Occipital lobe (tissue), 2 donors: Measurements from ENCODE around the gene TRAPPC4. TPM values are rescaled to one million over a fixed set of nuclear protein-coding genes. Genes with fewer than 3 reads are reported as not detected.
A peak's percentile ranks its signal among the peaks of the same experiment; 100 is the strongest.
"Not testable (repeated sequence)": the region's sequence is repeated elsewhere in the genome, so short reads cannot be mapped to it uniquely, and the experiment has no call there.

Experiments used
- DNase-seq: peaks from one replicate; lab custom pipeline; 2025; lab: John Stamatoyannopoulos, UW
- total RNA-seq: library from RNA; depleted of rRNA; stranded (reverse); fragments of >200 nt; gene quantifications from one replicate; pipeline ENCODE4 v1.2.3, GENCODE V29; 2014

TRAPPC4 gene
- total RNA-seq, 1 donor from 2014 or later = 63.9 TPM

DNA sequence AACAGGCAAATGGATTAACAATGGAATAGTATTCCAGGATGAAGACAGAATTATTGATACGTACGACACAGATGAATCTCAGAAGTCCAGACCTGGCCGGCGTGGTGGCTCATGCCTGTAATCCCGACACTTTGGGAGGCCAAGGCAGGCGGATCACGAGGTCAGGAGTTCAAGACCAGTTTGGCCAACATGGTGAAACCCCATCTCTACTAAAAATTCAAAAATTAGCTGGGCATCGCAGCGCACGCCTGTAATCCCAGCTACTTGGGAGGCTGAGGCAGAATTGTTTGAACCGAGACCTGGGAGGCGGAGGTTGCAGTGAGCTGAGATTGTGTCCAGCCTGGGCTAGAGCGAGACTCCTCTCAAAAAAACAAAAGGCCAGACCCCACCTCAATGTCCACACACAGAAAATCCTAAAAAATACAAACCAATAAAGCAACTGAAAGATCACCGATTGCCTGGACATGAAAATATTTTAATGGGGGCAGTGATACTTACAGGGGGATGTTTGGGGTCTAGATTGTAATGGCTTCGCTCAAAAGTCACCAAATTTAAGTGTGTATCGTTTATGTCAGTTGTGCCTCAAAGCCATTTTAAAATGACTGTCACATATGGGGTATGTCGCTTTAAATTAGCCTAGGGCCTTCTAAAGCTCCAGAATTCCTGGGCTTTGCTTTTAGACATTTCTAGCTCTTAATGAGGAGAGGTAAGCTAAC lies 4.2 kb upstream of the TRAPPC4 start:
- no peak for DNase-seq

DNA sequence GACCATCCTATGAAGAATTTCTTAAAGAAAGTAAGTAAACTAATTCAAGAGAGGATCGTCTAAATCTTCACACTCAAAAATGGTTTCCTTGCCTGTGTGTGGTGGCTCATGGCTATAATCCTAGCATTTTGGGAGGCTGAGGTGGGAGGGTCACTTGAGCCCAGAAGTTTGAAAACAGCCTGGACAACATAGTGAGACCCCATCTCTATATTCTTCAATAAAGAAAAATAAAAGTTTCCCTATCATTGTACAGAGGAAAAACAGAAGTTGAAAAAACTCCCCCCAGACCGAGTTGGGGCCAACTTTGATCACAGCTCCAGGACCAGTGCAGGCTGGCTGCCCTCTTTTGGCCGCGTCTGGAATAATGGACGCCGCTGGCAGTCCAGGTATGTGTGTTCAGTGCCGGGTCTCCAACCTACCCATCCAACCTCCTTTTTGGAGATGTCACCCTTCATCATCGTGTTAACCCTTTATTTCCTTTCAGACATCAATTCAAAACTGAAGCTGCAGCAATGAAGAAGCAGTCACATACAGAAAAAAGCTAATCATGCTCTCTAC lies 3.4 kb upstream of the TRAPPC4 start:
- DNase-seq = no peak

DNA sequence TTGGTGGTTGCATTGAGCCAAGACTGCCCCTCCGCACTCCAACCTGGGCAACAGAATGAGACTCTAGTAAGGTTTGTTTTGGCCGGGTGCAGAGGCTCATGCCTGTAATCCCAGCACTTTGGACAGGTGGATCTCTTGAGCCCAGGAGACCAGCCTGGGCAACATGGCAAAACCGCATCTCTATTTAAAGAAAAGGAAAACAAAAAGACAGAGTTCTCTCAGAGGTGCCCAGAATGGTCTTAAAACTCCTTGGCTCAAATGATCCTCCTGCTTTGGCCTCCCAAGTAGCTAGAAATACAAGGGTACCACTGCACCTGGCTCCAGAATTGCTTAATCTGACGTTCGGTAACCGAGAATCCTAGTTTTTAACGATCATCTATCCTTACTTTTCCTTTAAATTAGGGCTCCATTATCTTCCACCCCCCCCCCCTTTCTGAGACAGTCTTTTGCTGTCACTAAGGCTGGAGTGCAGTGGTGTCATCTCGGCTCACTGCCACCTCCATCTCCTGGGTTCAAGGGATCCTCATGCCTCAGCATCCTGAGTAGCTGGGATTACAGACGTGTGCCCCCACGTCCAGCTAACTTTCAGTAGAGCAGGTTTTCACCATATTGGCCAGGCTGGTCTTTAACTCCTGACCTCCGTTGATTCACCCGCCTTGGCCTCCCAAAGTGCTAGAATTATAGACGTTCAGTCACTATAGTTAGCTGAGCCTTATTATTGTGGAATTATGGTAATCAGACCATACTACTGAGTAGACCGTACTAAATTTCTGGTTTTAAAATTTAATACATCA lies 2.2 kb upstream of the TRAPPC4 start:
- no peak for DNase-seq

DNA sequence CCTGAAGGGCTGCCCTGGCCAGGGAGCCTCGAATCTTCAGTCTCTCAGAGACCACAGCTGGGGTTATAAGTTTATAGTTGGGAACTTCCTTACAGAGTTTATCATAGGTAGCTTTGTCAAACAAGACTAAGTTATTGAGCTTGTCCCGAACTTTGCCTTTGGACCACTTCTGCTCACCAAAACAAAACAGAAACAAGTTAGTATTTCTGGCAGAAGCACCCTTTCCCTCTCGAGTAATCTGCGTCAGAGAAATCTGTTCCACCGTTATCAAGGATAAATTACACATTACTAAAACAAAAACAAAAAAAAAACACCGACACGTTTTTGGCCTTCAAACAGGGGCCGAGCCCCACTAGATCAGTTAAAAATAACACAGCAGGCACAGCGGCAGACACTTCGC lies 1.2 kb upstream of the TRAPPC4 start:
- not testable (repeated sequence) for DNase-seq

DNA sequence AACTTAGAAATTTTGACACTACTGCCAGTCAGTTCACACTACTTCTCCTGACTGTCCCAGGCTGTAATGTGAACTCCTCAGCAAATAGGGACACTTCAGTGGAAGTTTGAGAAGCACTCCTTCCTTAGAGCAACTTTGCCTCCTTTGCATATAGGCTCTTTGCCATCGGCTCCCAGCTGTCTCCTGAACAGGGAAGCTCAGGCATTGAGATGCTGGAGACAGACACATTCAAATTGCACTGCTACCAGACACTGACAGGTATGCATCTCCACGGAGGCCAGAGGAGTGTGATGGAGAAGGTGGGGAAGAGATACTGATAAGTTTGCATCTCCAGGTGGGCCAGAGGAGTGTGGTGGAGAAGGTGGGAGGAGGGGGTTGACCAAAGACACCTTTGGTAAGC lies 1.4 kb downstream of the TRAPPC4 start:
- no peak for DNase-seq

DNA sequence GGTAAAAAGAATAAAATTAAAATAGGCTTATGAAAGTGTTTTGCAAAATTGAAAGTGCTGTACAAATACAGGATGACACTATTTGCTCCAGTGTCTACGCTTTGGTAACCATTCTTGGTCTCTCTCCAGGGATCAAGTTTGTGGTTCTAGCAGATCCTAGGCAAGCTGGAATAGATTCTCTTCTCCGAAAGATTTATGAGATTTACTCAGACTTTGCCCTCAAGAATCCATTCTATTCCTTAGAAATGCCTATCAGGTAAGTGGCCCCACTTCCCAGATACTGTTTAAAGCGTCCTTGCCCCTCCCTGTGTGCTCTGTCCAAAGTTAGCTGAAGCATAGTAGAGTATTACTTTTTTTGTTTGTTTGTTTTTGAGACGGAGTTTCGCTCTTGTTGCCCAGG lies 3.1 kb downstream of the TRAPPC4 start:
- no peak for DNase-seq

DNA sequence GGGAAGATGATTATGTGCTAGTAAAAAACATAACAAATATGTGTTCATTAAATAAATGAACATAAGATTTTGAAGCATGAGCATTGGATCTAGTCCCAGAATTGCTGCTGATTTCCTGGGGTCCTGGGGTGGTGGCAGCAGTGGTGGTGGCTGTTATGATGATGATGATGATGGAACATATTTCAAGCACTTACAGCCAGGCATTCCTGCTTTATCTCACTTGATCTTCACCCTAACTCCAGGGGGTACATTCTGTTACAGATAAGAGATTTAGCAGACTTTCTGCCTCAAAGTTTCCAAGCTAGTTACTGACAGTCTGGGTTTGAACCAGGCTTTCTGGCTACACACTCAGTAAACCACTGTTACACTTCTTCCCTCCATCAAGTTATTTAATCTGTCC lies 5.2 kb downstream of the TRAPPC4 start:
- no peak for DNase-seq

DNA sequence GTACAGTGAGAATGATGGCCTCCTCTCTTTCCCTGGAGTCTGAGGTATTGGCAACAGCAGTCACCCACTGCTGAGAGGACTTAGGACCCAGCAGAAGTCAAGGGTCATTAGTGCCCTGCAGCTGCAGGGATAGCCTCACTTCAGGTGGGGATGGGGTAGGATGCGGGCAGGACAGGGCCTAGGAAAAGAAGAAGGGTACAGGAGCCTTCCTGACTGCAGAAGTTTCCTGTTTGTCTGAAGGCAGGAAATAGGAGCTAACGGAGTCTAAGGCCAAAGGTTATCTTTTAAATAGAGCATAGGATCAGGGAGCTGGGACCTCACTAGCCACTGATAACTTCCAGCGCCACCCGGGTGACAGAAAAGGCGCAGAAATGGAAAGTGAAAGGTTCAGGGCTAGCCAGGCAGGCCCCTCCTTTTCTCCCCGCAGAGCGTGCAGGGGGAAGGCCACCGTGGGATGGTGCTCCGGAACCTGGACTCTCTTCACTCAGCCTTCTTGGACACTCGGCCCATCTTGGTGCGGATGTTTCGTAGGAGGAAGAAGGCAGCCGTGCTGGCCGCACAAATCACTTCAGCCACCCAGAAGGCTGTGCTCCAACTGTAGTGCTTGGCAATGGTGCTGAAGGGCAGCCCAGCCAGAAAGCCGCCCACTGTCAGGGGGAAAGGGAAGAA lies 6.0 kb downstream of the TRAPPC4 start:
- DNase-seq = no peak

DNA sequence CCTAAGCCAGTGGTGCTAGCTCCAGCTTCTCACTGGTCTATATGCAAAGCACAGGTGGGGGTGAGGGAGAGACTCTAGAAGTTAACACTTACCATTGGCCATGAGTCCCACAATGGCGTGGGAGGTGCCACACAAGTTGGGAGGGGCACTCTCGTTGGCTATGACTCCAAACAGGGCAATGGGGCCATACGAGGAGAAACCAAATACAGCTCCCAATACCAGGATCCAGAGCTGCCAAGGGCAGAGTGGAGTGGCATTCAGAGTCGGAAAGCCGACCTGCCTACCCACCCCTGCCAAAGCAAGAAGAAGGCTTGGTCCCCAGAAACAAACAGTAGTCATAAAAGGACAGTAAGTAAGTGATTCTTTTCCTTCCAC lies 6.5 kb downstream of the TRAPPC4 start:
- DNase-seq = no peak

DNA sequence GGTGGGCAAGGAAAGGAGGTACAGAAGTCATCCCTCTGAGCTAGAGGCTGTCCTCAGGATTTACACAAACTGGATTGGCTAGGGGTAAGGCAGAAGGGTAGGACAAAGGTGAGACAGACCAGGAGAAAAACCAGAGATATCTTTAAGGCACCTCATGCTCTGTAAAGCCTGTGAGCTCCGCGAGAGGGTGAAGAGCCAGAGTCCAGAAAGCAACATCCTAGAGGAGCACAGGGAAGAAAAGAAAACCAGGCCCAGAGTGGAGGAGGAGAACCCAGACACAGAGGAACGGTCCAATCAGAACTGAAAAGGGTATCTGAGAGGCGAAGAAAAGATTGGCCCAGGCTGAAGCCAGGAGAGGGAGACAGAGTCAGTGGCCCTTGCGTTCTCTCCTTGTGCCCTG lies 7.0 kb downstream of the TRAPPC4 start:
- no peak for DNase-seq

DNA sequence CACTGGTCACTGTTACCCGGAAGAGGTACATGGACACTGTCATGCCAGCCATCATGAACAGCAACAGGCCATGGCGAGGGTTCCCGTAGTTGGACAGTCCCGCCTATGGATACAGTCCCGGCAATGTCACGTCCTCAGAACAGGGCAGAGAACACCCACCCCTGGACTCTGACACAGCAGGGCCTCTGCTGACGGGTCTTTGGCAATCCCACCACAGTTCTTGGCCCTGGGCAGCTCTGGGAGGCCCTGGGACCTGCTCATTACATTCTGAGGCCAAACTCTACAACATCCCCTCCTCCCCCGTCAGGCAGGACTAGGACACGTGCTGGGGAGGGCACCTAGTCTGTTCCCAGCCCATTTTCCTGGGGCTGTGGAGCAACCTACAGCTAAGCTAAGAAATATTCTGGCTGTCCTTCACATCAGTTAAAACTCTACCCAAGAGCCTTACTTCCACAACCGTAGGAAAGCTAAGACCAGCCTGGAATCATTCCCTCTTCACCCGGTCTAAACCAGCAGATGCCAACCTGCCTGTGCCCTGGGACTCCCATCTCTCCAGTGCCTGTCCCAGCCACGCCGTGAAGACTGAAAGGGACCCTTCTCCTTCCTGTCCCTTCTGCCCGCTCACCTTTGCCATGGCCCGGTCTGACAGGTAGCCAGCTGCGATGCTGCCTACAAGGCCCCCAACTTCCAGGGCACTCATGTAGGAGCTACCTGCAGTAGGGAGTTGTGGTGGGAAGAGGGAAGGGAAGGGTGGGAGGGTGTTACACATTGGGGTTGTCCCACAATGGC lies 7.6 kb downstream of the TRAPPC4 start:
- DNase-seq = no peak

DNA sequence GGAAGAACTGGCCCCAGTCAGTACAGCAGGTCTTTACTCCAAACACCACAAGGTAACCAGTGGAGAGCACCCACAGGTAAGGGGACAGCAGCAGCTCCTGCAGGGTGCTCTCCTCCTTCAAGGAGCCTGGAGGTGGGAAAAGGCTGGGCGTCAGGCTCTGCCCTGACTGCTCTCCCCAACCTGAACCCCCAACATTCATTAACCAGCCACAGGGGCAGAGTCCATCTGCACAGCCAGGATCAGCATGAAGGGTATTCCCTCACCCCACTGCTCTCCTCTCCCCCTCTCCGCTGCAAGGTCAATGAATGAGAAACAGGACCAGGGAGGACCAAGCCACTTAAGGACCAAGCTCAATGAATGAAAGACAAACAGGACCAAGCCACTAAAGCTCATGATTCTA lies 8.4 kb downstream of the TRAPPC4 start:
- no peak for DNase-seq

DNA sequence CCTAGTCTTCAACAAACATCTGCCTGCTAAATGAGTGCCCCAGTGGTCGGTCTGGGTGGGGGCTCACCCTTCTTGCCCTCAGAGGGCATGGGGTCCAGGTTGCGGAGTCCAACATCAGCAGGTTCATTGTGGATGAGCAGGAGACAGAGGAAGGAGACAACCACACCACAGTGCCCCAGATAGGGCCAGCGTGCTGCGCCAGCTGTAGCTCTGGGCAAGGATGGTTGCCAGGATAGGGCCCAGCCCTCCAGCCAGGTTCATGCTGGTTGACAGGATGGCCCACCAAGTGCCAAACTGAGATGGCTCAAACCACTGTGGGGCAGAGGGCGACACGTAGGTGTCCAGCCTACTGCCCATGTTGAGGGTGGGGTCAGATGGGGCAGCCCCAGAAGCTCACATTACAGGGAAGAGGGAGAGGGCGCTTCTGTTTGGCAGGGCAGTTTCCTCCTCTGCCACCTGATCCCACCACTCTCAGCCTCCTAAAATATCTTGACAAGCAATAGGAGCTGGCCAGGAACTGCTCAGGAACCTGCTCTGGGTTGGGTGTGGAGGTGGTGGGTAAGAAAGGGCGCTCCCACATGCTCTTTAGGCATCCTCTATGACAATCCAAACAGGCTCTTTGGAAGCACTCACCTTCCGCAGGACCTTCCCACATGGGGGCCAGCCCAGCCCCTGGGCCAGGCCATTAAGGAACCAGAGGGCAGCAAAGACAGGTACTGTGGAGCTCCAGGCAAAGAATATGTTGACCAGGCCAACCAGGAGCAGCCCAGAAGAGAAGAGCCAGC lies 9.2 kb downstream of the TRAPPC4 start:
- no peak for DNase-seq

DNA sequence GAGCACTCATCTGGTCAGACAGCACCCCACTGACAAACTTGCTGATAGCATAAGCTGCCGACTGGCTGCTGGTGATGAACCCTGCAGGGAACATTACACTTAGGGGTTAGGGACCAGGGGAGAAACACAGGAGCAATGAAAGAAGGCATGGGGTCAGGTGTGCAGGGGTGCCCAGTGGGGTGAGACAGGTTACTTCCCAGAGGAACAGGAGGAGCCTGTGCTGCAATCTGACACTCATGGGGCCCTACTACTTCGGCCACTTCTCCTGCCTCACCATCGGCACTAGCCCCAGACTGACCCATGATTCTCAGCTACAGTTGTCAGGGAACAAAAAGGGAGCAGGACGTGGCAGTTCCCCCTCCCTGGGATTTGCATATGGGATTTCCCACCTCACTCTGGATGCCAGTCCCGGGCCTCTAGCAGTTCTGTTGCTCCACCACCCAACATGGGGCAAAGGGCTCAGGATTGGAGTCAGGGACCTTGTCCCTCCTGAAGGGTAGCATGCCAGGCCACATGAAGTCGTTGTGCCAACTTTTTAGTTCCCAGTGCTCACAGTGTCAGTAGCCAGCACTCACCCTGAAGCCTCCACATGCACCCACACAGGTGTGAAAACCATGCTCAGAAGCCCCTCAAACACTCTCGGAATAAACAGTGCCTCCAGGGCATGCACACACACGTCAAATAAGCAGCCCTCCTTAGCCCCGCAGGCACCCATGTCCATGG lies 9.9 kb downstream of the TRAPPC4 start:
- DNase-seq = no peak

DNA sequence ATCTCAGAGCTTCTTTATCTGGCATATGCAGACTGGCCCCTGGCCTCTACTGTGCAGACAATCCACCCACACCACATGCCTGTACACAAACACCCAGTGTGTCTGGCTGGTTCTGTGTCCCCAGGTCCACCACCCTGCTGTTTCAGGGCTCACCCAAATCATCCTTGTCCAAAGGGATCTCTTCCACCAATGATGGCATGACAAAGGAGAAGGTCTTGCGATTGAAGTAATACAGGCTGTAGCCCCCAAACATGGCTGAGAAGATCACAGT lies 10.4 kb downstream of the TRAPPC4 start:
- DNase-seq = no peak

DNA sequence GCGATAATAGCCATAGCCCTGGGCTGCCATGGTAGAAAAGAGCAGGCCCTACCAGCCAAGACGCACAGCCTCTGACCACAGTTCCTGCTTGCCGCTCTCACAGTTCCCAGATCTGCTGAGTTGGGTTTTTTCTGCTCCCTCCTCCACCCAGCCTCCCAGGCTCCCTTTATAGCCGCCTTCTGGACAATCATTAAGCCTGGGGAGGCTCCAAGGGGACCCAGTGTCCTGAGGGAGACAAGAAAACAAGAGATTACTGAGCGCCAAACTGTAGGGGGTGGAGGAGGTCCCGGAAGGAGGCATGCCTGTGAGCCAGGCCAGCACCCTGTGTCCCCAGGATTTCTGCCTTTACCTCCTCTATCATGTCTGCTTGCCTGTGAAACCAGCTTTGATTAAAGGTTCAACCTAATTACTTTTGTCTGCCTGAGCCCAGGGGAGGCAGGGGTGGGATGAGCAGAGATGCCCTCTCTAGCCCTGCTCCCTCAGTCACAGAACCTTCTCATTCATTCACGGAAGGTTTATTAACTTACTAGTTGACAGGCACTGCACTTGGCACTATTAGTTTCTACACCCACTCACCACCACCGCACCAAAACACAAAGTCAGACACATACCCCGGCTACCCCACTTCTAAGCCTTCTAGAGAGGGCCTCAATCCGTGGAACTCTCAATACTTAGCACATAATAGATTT lies 10.9 kb downstream of the TRAPPC4 start:
- no peak for DNase-seq

DNA sequence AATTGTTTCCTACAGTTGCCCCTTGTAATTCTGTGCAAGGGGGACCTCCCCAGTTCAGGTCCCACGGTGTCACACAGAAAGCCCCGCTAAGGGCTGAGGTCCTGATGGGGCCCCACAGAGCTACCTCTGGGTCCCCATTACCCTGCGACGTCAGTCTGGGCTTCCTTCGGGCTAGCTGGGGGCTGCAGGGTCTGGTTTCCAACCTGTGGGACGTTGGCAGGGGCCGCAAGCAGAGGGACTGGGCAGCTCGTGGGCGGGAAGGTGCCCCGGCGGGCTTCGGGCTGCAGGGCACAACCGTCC lies 11.4 kb downstream of the TRAPPC4 start:
- no peak for DNase-seq

DNA sequence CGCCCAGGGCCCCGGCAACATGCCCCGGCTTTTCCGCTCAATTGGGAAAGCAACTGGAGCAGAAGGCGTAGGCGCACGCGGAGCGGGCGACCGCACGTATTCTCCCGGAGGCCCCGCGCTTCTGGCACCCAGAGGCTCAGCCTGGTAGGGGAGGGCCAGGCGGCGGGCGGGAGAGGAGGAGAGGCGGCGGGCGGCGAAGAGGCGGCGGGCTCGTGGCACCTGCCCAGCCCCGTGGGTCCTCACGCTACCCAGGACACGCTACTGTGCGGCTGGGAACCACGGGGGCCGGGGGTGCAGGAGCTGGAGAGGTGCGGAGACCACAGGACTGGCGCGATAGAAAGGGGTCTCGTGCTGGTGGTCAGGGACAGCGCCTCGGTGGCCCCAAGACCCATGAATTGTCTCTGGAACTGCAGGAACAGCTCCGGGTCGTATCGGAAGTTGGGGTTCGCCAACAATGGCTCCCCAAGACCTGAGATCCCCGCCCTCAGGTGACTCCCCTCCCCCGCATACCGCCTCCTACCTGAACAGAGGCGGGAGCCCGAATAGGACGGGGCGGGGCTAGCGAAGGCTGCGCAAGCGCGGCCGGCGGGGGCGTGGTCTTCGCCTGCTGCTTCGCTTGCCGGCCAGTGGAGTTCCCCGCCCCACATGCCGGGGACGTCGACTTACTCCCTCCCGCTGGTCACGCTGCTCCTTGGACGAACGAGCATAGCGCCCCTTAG lies 11.9 kb downstream of the TRAPPC4 start, which contains the start of gene SLC37A4:
Gene SLC37A4 (minus strand): TSS at position 549 of the 719 bp plus-strand sequence.
- peak; percentile 95 for DNase-seq

DNA sequence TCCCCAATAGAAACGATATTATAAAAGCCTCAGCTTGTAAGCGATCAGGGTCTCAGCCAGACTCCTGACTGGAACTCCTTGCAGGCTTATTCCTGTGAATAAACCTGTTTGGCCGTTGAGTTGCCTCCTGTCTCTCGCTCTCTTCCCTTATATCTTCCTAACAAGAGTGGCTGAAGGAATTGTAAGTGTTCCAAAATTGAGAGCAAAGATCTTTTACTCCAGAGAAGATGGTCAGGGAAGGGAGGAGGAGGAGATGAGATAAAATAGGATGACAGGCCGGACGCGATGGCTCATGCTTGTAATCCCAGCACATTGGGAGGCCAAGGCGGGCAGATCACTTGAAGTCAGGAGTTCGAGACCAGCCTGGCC lies 13.3 kb downstream of the TRAPPC4 start:
- DNase-seq = no peak
